MCF 10A (cell line): ENCODE measurements around the gene CBARP. TPM values are rescaled to one million over a fixed set of nuclear protein-coding genes. Genes with fewer than 3 reads are reported as not detected.
A peak's percentile ranks its signal among the peaks of the same experiment; 100 is the strongest.

ENCODE experiments used
- BruUV-seq: library from RNA; stranded (reverse); fragments of 400-500 nt; replicated peaks from 2 replicates; lab custom pipeline; 2021; lab: Mats Ljungman, UMichigan
- CTCF ChIA-PET: fragments of 300-600 bp; sonication (Branson Sonifier 250); formaldehyde crosslinking; extraction: SDS; loops from one replicate; lab custom pipeline; 2021; ENCODE audit warnings: antibody characterized with exemption, inconsistent platforms; lab: Yijun Ruan, JAX
- POLR2A ChIA-PET: fragments of 300-600, 350-650 bp; sonication (Branson Sonifier 250); formaldehyde crosslinking; extraction: SDS; loops from one replicate; lab custom pipeline; 2020; ENCODE audit warnings: antibody characterized with exemption, inconsistent platforms; lab: Yijun Ruan, JAX
- DNase-seq: peaks from one replicate; pipeline ENCODE4 v3.0.0-alpha.2; 2018; ENCODE audit not compliant: unreplicated experiment
- H3K27ac Mint-ChIP-seq: one replicate; pipeline ENCODE4 v1.8.0; 2022; ENCODE audit warnings: mild to moderate bottlenecking, low read depth, mixed read lengths; ENCODE audit not compliant: unreplicated experiment
- H3K27me3 Mint-ChIP-seq: one replicate; pipeline ENCODE4 v1.8.0; 2022; ENCODE audit warnings: mixed read lengths; ENCODE audit not compliant: insufficient read depth, unreplicated experiment
- H3K36me3 Mint-ChIP-seq: one replicate; pipeline ENCODE4 v1.8.0; 2022; ENCODE audit warnings: mild to moderate bottlenecking, moderate library complexity, mixed read lengths; ENCODE audit not compliant: insufficient read depth, unreplicated experiment
- H3K4me1 Mint-ChIP-seq: one replicate; pipeline ENCODE4 v1.8.0; 2022; ENCODE audit warnings: mixed read lengths; ENCODE audit not compliant: insufficient read depth, unreplicated experiment
- H3K4me3 Mint-ChIP-seq: one replicate; pipeline ENCODE4 v1.8.0; 2022; ENCODE audit warnings: mild to moderate bottlenecking, moderate library complexity, mixed read lengths; ENCODE audit not compliant: unreplicated experiment
- H3K9me3 Mint-ChIP-seq: one replicate; pipeline ENCODE4 v1.8.0; 2022; ENCODE audit warnings: mixed read lengths; ENCODE audit not compliant: unreplicated experiment
- CTCF ChIP-seq: fragments of 200-600 bp; IDR thresholded peaks from one replicate; pipeline ENCODE4 v1.8.0; 2022; ENCODE audit warnings: antibody characterized with exemption, mild to moderate bottlenecking; ENCODE audit not compliant: unreplicated experiment
- intact Hi-C: fragments of 100-400 bp; cut with micrococcal nuclease; formaldehyde crosslinking; loops from 2 replicates; pipeline ENCODE4 v1.14.1; 2022
- total RNA-seq: library from RNA; stranded (reverse); gene quantifications from 2 replicates; pipeline ENCODE4 v1.2.3, GENCODE V29; 2022

CBARP gene
- total RNA-seq, 1 experiment from 2014 or later, result 7.0 TPM

DNA sequence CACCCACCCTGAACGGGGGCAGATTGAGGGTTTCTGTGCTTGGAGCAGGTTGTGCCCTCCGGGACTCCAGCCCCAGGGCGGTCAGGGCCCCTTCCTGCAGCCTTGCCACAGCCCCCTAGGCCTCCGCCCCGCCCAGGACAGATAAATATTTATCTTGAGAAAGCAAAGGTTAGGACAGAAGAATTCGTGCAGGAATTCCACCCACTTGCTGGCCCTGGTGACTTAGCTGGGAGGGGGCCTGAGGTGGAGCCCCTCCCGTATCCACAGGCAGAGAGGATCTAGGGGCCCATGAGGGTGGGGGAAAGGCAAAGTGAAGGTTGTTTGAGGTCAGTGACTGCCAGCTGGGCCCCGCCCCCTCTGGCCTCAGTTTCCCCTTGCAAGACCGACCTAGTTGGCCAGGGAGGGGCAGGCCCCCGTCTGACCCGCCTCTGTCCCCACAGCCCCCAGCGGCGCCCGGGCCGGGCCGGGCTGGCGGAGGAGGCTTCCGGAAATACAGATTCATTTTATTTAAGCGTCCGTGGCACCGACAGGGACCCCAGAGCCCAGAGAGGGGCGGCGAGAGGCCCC lies 15.8 kb upstream of the CBARP start:
- Mint-ChIP-seq H3K4me3 (peak overlapping the region; percentile 86), H3K36me3 (peaks cover 82% of the 10 kb centered on the region), H3K9me3 (no peaks in the 10 kb centered on the region), H3K27me3 (no peaks in the 10 kb centered on the region), H3K4me1 (peaks cover 14% of the 10 kb centered on the region), H3K27ac (peak overlapping the region; percentile 86)
- CTCF ChIA-PET, result interaction anchor here (0.6 to 1.9 kb wide), 4 partner anchors 10 to 237 kb away, joined by 3 to 19 read pairs (median 12); partner anchors contain the start of gene REEP6
- BruUV-seq, result no TSS peak
- intact Hi-C loops, result no loop called here
- POLR2A ChIA-PET, result interaction anchor here (0.5 to 2.9 kb wide), 22 partner anchors 9 to 591 kb away, joined by 3 to 89 read pairs (median 4); partner anchors contain the start of genes ATP5F1D, CIRBP, FAM174C and RNF126
- DNase-seq, result no peak
- TF ChIP-seq CTCF, result no peak

DNA sequence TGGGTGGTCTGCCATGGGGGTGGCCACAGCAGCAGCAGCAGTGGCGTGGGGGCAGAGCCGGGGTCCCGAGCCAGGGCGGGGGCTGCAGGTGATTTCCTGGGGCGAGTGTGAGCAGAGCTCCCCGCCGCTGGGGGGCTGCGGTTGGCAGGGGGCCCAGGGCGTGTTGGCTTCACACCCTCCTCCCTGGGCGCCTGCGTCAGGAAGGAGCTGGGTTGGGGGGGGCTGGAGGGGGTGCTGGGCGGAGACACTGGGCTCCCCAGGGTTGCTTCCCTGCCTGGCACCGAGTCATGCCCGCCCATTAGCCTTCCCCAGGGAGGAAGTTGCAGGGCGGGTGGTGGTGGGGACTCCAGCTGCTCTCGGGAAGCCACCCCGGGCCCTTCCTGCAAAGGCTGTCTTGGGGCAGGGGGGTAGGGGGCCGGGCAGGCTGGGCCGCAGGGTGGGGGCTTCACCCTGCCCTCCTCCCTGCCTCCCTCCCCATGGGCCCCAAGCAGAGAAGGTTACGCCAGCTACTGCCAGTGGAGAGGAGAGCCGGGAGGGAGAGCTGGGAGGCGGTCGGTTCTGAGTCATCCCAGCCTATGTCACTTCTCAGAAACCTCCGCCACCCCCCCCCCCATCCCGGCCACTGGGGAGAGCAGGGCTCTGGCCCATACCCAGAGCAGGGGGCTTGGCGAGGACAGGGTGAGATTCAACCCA lies 15.2 kb upstream of the CBARP start:
- no peak for TF ChIP-seq CTCF
- H3K27me3 Mint-ChIP-seq, result no peaks in the 10 kb centered on the region
- peak overlapping the region; percentile 86 for H3K4me3 Mint-ChIP-seq
- no peaks in the 10 kb centered on the region for H3K9me3 Mint-ChIP-seq
- ChIA-PET CTCF (interaction anchor here (0.6 to 1.9 kb wide), 4 partner anchors 9 to 238 kb away, joined by 3 to 19 read pairs (median 12); partner anchors contain the start of gene REEP6), POLR2A (interaction anchor here (0.5 to 2.9 kb wide), 27 partner anchors 9 to 590 kb away, joined by 3 to 89 read pairs (median 4); partner anchors contain the start of genes ATP5F1D, CIRBP, CNN2 and FAM174C)
- H3K36me3 Mint-ChIP-seq, result peaks cover 76% of the 10 kb centered on the region
- H3K27ac Mint-ChIP-seq, result peak overlapping the region; percentile 86
- H3K4me1 Mint-ChIP-seq, result peaks cover 14% of the 10 kb centered on the region
- peak; percentile 99 for DNase-seq
- no TSS peak for BruUV-seq
- intact Hi-C loops, result no loop called here

GRCh38 chr19:1252221-1252820 lies 14.5 kb upstream of the CBARP start:
- BruUV-seq, result no TSS peak
- Mint-ChIP-seq H3K27me3 (no peaks in the 10 kb centered on the region), H3K27ac (peak overlapping the region; percentile 86), H3K4me3 (peak overlapping the region; percentile 86), H3K9me3 (no peaks in the 10 kb centered on the region), H3K36me3 (peaks cover 69% of the 10 kb centered on the region), H3K4me1 (peaks cover 7% of the 10 kb centered on the region)
- ChIA-PET CTCF (interaction anchor here (0.7 to 1.9 kb wide), 4 partner anchors 8 to 14 kb away, joined by 3 to 19 read pairs (median 12); no protein-coding TSS in a partner anchor), POLR2A (interaction anchor here (0.6 to 2.9 kb wide), 27 partner anchors 7 to 589 kb away, joined by 3 to 89 read pairs (median 4); partner anchors contain the start of genes ATP5F1D, CIRBP, CNN2 and FAM174C)
- TF ChIP-seq CTCF, result no peak
- peak; percentile 99 for DNase-seq
- intact Hi-C loops, result no loop called here
